WTC11 (cell line): ENCODE data around the gene FREM2.

Experiments
- CBFB ChIP-seq: sonication (generic); formaldehyde crosslinking; IDR thresholded peaks from 2 replicates; pipeline ENCODE4 v1.8.1; 2022; ENCODE audit warnings: mild to moderate bottlenecking, low read depth, missing genetic modification reagents
- ZNF416 ChIP-seq: fragments of 250-450 bp; sonication (Bioruptor Pico); IDR thresholded peaks from 2 replicates; pipeline ENCODE4 v1.9.0; 2021; ENCODE audit warnings: mild to moderate bottlenecking, inconsistent platforms
- TF ChIP-seq, protein P1 (sequence below): sonication (generic); formaldehyde crosslinking; IDR thresholded peaks from 2 replicates; pipeline ENCODE4 v1.8.1; 2022; ENCODE audit warnings: mild to moderate bottlenecking, missing genetic modification reagents, moderate library complexity, borderline replicate concordance
- TF ChIP-seq, protein P2 (sequence below): fragments of 200-600 bp; IDR thresholded peaks from 2 replicates; pipeline ENCODE4 v1.8.0; 2022; ENCODE audit warnings: antibody characterized with exemption
- TF ChIP-seq, protein P3 (sequence below): sonication (generic); formaldehyde crosslinking; conservative IDR thresholded peaks from 2 replicates; pipeline ENCODE4 v1.8.1; 2022; ENCODE audit warnings: mild to moderate bottlenecking, missing genetic modification reagents

DNA sequence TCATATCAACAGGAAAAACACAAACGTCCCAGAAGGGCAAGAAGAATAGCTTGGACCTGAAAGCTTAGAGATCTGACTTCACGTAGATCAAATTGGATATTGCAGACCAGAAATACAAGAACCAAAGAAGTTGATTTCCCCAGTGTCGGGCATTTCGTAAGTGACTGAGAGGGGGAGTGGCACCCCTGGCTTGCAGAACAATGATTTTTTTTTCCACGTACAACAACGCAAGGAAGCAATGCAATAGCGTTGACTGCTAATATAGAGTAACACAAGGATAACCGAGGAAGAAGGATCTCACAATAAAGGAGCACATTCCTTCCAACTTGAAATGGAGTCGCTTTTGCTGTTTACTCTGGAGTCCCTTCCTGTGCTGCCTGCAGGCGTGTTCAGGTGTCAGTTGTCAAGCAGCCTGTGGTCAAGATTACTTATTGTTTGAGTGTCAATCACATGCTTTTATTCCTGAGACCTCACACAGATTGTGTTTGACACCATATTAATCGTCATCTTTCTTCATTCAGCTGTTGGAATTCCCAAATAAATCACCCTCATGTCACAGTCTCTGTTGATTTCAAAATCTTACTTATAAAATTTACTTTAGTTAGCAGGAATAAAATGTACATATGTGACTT lies 139.4 kb downstream of the FREM2 start:
- TF ChIP-seq, protein P1, sequence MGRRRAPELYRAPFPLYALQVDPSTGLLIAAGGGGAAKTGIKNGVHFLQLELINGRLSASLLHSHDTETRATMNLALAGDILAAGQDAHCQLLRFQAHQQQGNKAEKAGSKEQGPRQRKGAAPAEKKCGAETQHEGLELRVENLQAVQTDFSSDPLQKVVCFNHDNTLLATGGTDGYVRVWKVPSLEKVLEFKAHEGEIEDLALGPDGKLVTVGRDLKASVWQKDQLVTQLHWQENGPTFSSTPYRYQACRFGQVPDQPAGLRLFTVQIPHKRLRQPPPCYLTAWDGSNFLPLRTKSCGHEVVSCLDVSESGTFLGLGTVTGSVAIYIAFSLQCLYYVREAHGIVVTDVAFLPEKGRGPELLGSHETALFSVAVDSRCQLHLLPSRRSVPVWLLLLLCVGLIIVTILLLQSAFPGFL = no peak
- TF ChIP-seq, protein P2, sequence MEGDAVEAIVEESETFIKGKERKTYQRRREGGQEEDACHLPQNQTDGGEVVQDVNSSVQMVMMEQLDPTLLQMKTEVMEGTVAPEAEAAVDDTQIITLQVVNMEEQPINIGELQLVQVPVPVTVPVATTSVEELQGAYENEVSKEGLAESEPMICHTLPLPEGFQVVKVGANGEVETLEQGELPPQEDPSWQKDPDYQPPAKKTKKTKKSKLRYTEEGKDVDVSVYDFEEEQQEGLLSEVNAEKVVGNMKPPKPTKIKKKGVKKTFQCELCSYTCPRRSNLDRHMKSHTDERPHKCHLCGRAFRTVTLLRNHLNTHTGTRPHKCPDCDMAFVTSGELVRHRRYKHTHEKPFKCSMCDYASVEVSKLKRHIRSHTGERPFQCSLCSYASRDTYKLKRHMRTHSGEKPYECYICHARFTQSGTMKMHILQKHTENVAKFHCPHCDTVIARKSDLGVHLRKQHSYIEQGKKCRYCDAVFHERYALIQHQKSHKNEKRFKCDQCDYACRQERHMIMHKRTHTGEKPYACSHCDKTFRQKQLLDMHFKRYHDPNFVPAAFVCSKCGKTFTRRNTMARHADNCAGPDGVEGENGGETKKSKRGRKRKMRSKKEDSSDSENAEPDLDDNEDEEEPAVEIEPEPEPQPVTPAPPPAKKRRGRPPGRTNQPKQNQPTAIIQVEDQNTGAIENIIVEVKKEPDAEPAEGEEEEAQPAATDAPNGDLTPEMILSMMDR = no peak
- TF ChIP-seq ZNF416 (CRISPR knock-in tag) = no peak
- TF ChIP-seq, protein P3, sequence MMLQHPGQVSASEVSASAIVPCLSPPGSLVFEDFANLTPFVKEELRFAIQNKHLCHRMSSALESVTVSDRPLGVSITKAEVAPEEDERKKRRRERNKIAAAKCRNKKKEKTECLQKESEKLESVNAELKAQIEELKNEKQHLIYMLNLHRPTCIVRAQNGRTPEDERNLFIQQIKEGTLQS (CRISPR knock-in tag) = no peak
- TF ChIP-seq CBFB (CRISPR knock-in tag) = no peak
